ENCODE data around the gene APOL4. TPM values are rescaled to one million over a fixed set of nuclear protein-coding genes. Genes with fewer than 3 reads are reported as not detected.

APOL4 gene
- total RNA-seq, 2 experiments from 2014 or later, result not detected

DNA sequence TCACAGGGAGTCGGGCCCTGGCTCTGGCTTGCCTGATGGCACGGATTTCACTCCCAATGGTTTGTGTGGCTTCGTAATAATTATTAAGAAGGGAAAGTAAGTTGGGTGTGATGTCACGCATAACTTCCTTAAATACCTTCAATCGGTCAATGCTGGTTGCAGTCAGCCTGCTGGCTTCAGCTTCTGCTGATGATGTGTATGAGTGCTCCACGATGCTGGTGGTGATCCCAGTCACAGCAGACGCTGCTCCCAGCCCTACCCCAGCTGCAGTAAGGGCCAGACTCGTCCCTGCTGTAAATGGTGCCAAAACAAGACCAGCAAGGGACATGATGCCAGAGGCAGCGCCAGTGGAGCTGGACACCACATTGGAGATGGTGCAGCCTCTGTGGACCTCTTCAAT, 60.1 kb downstream of the APOL4 start:
- intact Hi-C loops (cut with DNase I, micrococcal nuclease), result no loop called here
- H3K36me3 Mint-ChIP-seq (ENCODE audit: low read depth), result peaks cover 70% of the 10 kb centered on the region
- Histone ChIP-seq H3K4me3 (ENCODE audit: low read length) (no peak overlapping the region), H3K9me3 (ENCODE audit: control insufficient read depth in 1 of 2, insufficient read depth in 1 of 2, low read length in 2 of 2) (no peaks in the 10 kb centered on the region), H3K27ac (ENCODE audit: low read depth in 1 of 2, low read length in 2 of 2) (no peak overlapping the region), H3K4me1 (ENCODE audit: insufficient read depth, low read length) (peaks cover 6% of the 10 kb centered on the region), H3K36me3 (ENCODE audit: insufficient read depth, low read length) (peaks cover 60% of the 10 kb centered on the region), H3K27me3 (ENCODE audit: control insufficient read depth in 1 of 2, insufficient read depth in 2 of 2, low read length in 2 of 2) (no peaks in the 10 kb centered on the region)
- ChIA-PET POLR2A (interaction anchor here (0.7 to 2.5 kb wide), 4 partner anchors 11 to 98 kb away, joined by 3 to 8 read pairs (median 3); partner anchors contain the start of gene APOL2), CTCF (no interaction called here)
- no peak overlapping the region for H3K4me3 Mint-ChIP-seq
- H3K4me1 Mint-ChIP-seq (ENCODE audit: low read depth), result peaks cover 18% of the 10 kb centered on the region
- no peaks in the 10 kb centered on the region for H3K9me3 Mint-ChIP-seq
- H3K27ac Mint-ChIP-seq, result peak overlapping the region; percentile 74
- TF ChIP-seq, protein P1, sequence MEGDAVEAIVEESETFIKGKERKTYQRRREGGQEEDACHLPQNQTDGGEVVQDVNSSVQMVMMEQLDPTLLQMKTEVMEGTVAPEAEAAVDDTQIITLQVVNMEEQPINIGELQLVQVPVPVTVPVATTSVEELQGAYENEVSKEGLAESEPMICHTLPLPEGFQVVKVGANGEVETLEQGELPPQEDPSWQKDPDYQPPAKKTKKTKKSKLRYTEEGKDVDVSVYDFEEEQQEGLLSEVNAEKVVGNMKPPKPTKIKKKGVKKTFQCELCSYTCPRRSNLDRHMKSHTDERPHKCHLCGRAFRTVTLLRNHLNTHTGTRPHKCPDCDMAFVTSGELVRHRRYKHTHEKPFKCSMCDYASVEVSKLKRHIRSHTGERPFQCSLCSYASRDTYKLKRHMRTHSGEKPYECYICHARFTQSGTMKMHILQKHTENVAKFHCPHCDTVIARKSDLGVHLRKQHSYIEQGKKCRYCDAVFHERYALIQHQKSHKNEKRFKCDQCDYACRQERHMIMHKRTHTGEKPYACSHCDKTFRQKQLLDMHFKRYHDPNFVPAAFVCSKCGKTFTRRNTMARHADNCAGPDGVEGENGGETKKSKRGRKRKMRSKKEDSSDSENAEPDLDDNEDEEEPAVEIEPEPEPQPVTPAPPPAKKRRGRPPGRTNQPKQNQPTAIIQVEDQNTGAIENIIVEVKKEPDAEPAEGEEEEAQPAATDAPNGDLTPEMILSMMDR (IDR thresholded peaks at IDR 0.05), result no peak
- DNase-seq (peak in 1 of 14 experiments; percentile 26), ATAC-seq (ENCODE audit: poor library complexity) (no peak)
- H3K27me3 Mint-ChIP-seq, result no peaks in the 10 kb centered on the region

Other genes starting within 250 kb of the APOL4 start
- gene RBFOX2, start 173.0 kb downstream of the APOL4 start, total RNA-seq, result 1 to 10 TPM; 1.9 to 2.4 TPM
- gene APOL3, start 41.1 kb downstream of the APOL4 start, total RNA-seq, result 100 to 1,000 TPM; 111 to 116 TPM
- gene APOL2, start 37.7 kb upstream of the APOL4 start, total RNA-seq, result 10 to 100 TPM; 17.8 to 21.8 TPM
- gene APOL1, start 51.3 kb upstream of the APOL4 start, total RNA-seq, result 1 to 10 TPM; 6.4 to 7.3 TPM
- gene MYH9, start 186.2 kb upstream of the APOL4 start, total RNA-seq, result 100 to 1,000 TPM; 901 to 925 TPM